Measurements from ENCODE around the gene BCL2. TPM values are rescaled to one million over a fixed set of nuclear protein-coding genes. Genes with fewer than 3 reads are reported as not detected.

Gene BCL2
- total and polyA plus RNA-seq, 2 donors: 11.7 to 17.5 TPM

GRCh38 chr18:63247926-63248325 lies 71.6 kb downstream of the BCL2 start:
- no peak for DNase-seq (ENCODE audit: low read depth in 6 of 9, low spot score in 9 of 9)
- Histone ChIP-seq H3K9me3 (ENCODE audit: control insufficient read depth in 2 of 2, insufficient read depth in 1 of 2, low read length in 1 of 2) (no peaks in the 10 kb centered on the region), H3K4me3 (ENCODE audit: low read length in 2 of 2) (no peak overlapping the region), H3K4me1 (ENCODE audit: control insufficient read depth in 2 of 2, insufficient read depth in 2 of 2, low read length in 2 of 2) (peaks cover 0 to 4% of the 10 kb centered on the region in 2 donors), H3K27me3 (ENCODE audit: control insufficient read depth in 2 of 2, insufficient read depth in 1 of 2, low read length in 1 of 2) (no peaks in the 10 kb centered on the region), H3K27ac (ENCODE audit: low read depth in 1 of 2, low read length in 1 of 2) (no peak overlapping the region), H3K36me3 (ENCODE audit: control insufficient read depth in 2 of 2, insufficient read depth in 2 of 2, low read length in 1 of 2) (peaks cover 0 to 3% of the 10 kb centered on the region in 2 donors)
- WGBS: 93% methylated on average over 4 of the region's 4 CpGs

GRCh38 chr18:63247506-63247905 lies 72.1 kb downstream of the BCL2 start:
- H3K9me3 ChIP-seq (ENCODE audit: control insufficient read depth in 2 of 2, insufficient read depth in 1 of 2, low read length in 1 of 2): no peaks in the 10 kb centered on the region
- DNase-seq (ENCODE audit: low read depth in 6 of 9, low spot score in 9 of 9): no peak
- H3K4me3 ChIP-seq (ENCODE audit: low read length in 2 of 2): no peak overlapping the region
- H3K27ac ChIP-seq (ENCODE audit: low read depth in 1 of 2, low read length in 1 of 2): no peak overlapping the region
- H3K4me1 ChIP-seq (ENCODE audit: control insufficient read depth in 2 of 2, insufficient read depth in 2 of 2, low read length in 2 of 2): peaks cover 0 to 4% of the 10 kb centered on the region in 2 donors
- no peaks in the 10 kb centered on the region for H3K27me3 ChIP-seq (ENCODE audit: control insufficient read depth in 2 of 2, insufficient read depth in 1 of 2, low read length in 1 of 2)
- peaks cover 0 to 3% of the 10 kb centered on the region in 2 donors for H3K36me3 ChIP-seq (ENCODE audit: control insufficient read depth in 2 of 2, insufficient read depth in 2 of 2, low read length in 1 of 2)
- WGBS: 97% methylated on average over 4 of the region's 4 CpGs

DNA sequence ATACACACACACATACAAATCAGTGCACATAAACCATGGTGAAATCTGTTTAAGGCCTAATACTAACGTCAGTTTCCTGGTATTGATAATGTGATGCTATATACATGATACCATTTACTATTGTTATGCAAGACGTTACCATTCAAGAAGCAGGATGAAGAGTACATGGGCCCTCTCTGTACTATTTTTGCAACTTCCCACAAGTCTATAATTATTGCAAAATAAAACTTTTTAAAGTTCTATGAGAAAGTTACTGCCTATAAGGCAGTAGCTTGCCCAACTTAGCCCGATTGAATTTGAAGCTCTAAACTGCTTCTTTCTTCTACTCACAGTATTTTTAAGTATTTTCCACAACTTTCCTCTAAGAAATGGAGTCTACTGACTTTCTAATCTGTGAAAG lies 74.0 kb downstream of the BCL2 start:
- no peak for DNase-seq (ENCODE audit: low read depth in 6 of 9, low spot score in 9 of 9)
- peaks cover 0 to 10% of the 10 kb centered on the region in 2 donors for H3K36me3 ChIP-seq (ENCODE audit: control insufficient read depth in 2 of 2, insufficient read depth in 2 of 2, low read length in 1 of 2)
- 97% methylated on average over 3 of the region's 3 CpGs for WGBS
- H3K4me3 ChIP-seq (ENCODE audit: low read length in 2 of 2): no peak overlapping the region
- H3K9me3 ChIP-seq (ENCODE audit: control insufficient read depth in 2 of 2, insufficient read depth in 1 of 2, low read length in 1 of 2): no peaks in the 10 kb centered on the region
- peaks cover 0 to 4% of the 10 kb centered on the region in 2 donors for H3K4me1 ChIP-seq (ENCODE audit: control insufficient read depth in 2 of 2, insufficient read depth in 2 of 2, low read length in 2 of 2)
- H3K27ac ChIP-seq (ENCODE audit: low read depth in 1 of 2, low read length in 1 of 2): no peak overlapping the region
- H3K27me3 ChIP-seq (ENCODE audit: control insufficient read depth in 2 of 2, insufficient read depth in 1 of 2, low read length in 1 of 2): no peaks in the 10 kb centered on the region

- WGBS: 94% methylated on average over 6 of the region's 6 CpGs
- no peak for DNase-seq (ENCODE audit: low read depth in 6 of 9, low spot score in 9 of 9)
Measured at GRCh38 chr18:63244607-63245006, 75.0 kb downstream of the BCL2 start.

GRCh38 chr18:63241760-63242159 lies 77.8 kb downstream of the BCL2 start:
- no peaks in the 10 kb centered on the region for H3K9me3 ChIP-seq (ENCODE audit: control insufficient read depth in 2 of 2, insufficient read depth in 1 of 2, low read length in 1 of 2)
- no peak overlapping the region for H3K4me3 ChIP-seq (ENCODE audit: low read length in 2 of 2)
- no peak overlapping the region for H3K27ac ChIP-seq (ENCODE audit: low read depth in 1 of 2, low read length in 1 of 2)
- DNase-seq (ENCODE audit: low read depth in 6 of 9, low spot score in 9 of 9): no peak
- 98% methylated on average over 7 of the region's 7 CpGs for WGBS
- no peaks in the 10 kb centered on the region for H3K27me3 ChIP-seq (ENCODE audit: control insufficient read depth in 2 of 2, insufficient read depth in 1 of 2, low read length in 1 of 2)
- peaks cover 0 to 10% of the 10 kb centered on the region in 2 donors for H3K4me1 ChIP-seq (ENCODE audit: control insufficient read depth in 2 of 2, insufficient read depth in 2 of 2, low read length in 2 of 2)
- H3K36me3 ChIP-seq (ENCODE audit: control insufficient read depth in 2 of 2, insufficient read depth in 2 of 2, low read length in 1 of 2): peaks cover 0 to 14% of the 10 kb centered on the region in 2 donors

More at GRCh38 chr18:63244607-63245006, 75.0 kb downstream of the BCL2 start:
- no peaks in the 10 kb centered on the region for H3K27me3 ChIP-seq (ENCODE audit: control insufficient read depth in 2 of 2, insufficient read depth in 1 of 2, low read length in 1 of 2)
- peaks cover 0 to under 1% of the 10 kb centered on the region in 2 donors for H3K4me1 ChIP-seq (ENCODE audit: control insufficient read depth in 2 of 2, insufficient read depth in 2 of 2, low read length in 2 of 2)
- H3K4me3 ChIP-seq (ENCODE audit: low read length in 2 of 2): no peak overlapping the region
- H3K36me3 ChIP-seq (ENCODE audit: control insufficient read depth in 2 of 2, insufficient read depth in 2 of 2, low read length in 1 of 2): peaks cover 0 to 11% of the 10 kb centered on the region in 2 donors
- H3K27ac ChIP-seq (ENCODE audit: low read depth in 1 of 2, low read length in 1 of 2): no peak overlapping the region
- no peaks in the 10 kb centered on the region for H3K9me3 ChIP-seq (ENCODE audit: control insufficient read depth in 2 of 2, insufficient read depth in 1 of 2, low read length in 1 of 2)

- Histone ChIP-seq H3K27ac (ENCODE audit: low read depth in 1 of 2, low read length in 1 of 2) (no peak overlapping the region), H3K9me3 (ENCODE audit: control insufficient read depth in 2 of 2, insufficient read depth in 1 of 2, low read length in 1 of 2) (no peaks in the 10 kb centered on the region), H3K4me1 (ENCODE audit: control insufficient read depth in 2 of 2, insufficient read depth in 2 of 2, low read length in 2 of 2) (peaks cover 0 to 10% of the 10 kb centered on the region in 2 donors), H3K4me3 (ENCODE audit: low read length in 2 of 2) (no peak overlapping the region), H3K36me3 (ENCODE audit: control insufficient read depth in 2 of 2, insufficient read depth in 2 of 2, low read length in 1 of 2) (peaks cover 0 to 14% of the 10 kb centered on the region in 2 donors), H3K27me3 (ENCODE audit: control insufficient read depth in 2 of 2, insufficient read depth in 1 of 2, low read length in 1 of 2) (no peaks in the 10 kb centered on the region)
- 93% methylated on average over 3 of the region's 3 CpGs for WGBS
- no peak for DNase-seq (ENCODE audit: low read depth in 6 of 9, low spot score in 9 of 9)
Measured at GRCh38 chr18:63241317-63241712, 78.3 kb downstream of the BCL2 start.

DNA sequence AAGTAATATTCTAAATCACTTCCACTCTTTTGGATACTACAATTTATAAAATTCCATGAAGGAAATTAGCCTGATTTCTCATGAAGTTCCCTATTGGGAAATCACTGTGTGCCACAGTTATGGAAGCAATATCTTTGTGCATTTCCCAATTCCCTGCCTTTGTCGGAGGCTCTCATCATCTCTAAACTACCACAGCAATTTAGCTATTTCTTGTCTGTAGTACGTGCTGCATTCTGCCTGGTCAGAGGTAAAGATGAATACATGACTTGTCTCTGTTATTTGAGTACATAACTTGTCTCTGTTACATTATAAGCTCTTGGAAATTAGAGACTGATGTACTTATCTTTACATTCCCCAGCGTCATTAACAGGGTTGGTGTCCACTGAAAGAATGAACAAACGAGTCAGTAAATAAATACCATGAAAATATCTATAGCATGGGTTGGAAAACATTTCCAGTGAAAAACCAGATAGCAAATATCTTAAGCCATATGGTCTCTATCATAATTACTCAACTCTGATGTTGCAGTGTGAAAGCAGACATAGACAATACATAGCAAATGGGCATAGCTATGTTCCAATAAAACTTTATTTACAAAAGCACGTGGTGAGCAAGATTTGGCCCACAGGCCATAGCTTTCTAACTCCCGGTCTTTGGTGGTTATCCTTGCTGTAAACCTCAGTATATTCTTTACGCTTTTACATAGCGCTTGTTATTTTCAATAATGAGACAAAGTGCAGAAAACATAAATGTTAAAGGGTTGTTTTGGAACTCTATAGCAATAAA lies 78.8 kb downstream of the BCL2 start:
- Histone ChIP-seq H3K9me3 (ENCODE audit: control insufficient read depth in 2 of 2, insufficient read depth in 1 of 2, low read length in 1 of 2) (no peaks in the 10 kb centered on the region), H3K27me3 (ENCODE audit: control insufficient read depth in 2 of 2, insufficient read depth in 1 of 2, low read length in 1 of 2) (no peaks in the 10 kb centered on the region), H3K4me1 (ENCODE audit: control insufficient read depth in 2 of 2, insufficient read depth in 2 of 2, low read length in 2 of 2) (peaks cover 0 to 10% of the 10 kb centered on the region in 2 donors), H3K36me3 (ENCODE audit: control insufficient read depth in 2 of 2, insufficient read depth in 2 of 2, low read length in 1 of 2) (peaks cover 0 to 11% of the 10 kb centered on the region in 2 donors), H3K27ac (ENCODE audit: low read depth in 1 of 2, low read length in 1 of 2) (no peak overlapping the region), H3K4me3 (ENCODE audit: low read length in 2 of 2) (no peak overlapping the region)
- 85% methylated on average over 8 of the region's 8 CpGs for WGBS
- no peak for DNase-seq (ENCODE audit: low read depth in 6 of 9, low spot score in 9 of 9)

DNA sequence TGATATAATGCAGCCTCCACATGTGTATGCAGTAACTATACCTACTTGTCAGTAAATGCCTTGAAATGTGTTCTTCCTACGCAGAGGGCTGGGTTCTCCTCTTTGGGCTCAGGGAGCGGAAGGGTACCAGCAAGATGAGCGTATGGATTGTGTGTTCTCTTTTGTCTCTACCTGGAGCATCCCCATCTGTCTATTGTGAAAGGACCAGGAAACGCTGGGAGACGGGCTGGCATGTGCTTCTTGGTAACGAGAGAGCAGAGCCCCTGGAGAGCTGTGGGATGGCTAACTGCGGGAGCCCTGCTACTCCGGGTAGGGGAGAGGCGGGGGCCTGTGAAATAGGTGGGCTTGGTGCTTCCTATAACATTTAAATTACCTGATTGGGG lies 80.9 kb downstream of the BCL2 start:
- peaks cover 0 to 10% of the 10 kb centered on the region in 2 donors for H3K4me1 ChIP-seq (ENCODE audit: control insufficient read depth in 2 of 2, insufficient read depth in 2 of 2, low read length in 2 of 2)
- H3K27ac ChIP-seq (ENCODE audit: low read depth in 1 of 2, low read length in 1 of 2): no peak overlapping the region
- H3K4me3 ChIP-seq (ENCODE audit: low read length in 2 of 2): no peak overlapping the region
- no peaks in the 10 kb centered on the region for H3K9me3 ChIP-seq (ENCODE audit: control insufficient read depth in 2 of 2, insufficient read depth in 1 of 2, low read length in 1 of 2)
- H3K27me3 ChIP-seq (ENCODE audit: control insufficient read depth in 2 of 2, insufficient read depth in 1 of 2, low read length in 1 of 2): no peaks in the 10 kb centered on the region
- no peak for DNase-seq (ENCODE audit: low read depth in 6 of 9, low spot score in 9 of 9)
- H3K36me3 ChIP-seq (ENCODE audit: control insufficient read depth in 2 of 2, insufficient read depth in 2 of 2, low read length in 1 of 2): peaks cover 0 to 11% of the 10 kb centered on the region in 2 donors
- WGBS: 91% methylated on average over 9 of the region's 9 CpGs

- Histone ChIP-seq H3K27me3 (ENCODE audit: control insufficient read depth in 2 of 2, insufficient read depth in 1 of 2, low read length in 1 of 2) (no peaks in the 10 kb centered on the region), H3K27ac (ENCODE audit: low read depth in 1 of 2, low read length in 1 of 2) (peak overlapping the region in 1 of 2 donors; percentile 40), H3K4me1 (ENCODE audit: control insufficient read depth in 2 of 2, insufficient read depth in 2 of 2, low read length in 2 of 2) (peaks cover 0 to 10% of the 10 kb centered on the region in 2 donors), H3K9me3 (ENCODE audit: control insufficient read depth in 2 of 2, insufficient read depth in 1 of 2, low read length in 1 of 2) (no peaks in the 10 kb centered on the region), H3K36me3 (ENCODE audit: control insufficient read depth in 2 of 2, insufficient read depth in 2 of 2, low read length in 1 of 2) (peaks cover 0 to 11% of the 10 kb centered on the region in 2 donors), H3K4me3 (ENCODE audit: low read length in 2 of 2) (no peak overlapping the region)
- DNase-seq (ENCODE audit: low read depth in 6 of 9, low spot score in 9 of 9): no peak
- WGBS: 87% methylated on average over 14 of the region's 14 CpGs
Measured at GRCh38 chr18:63237881-63238692, 81.5 kb downstream of the BCL2 start.
